Fibroblast of lung (primary cell): Measurements from ENCODE around the gene ADCY3.

Source experiments
- CTCF ChIP-seq, 2 donors: IDR thresholded peaks in 1 of 2; conservative IDR thresholded peaks in 1 of 2; 1 replicate in 1 of 2; 2 replicates in 1 of 2; pipeline ENCODE4 v1.5.1; 2011 to 2012; ENCODE audit warnings: low read length in 2 of 2, control low read depth in 1 of 2, inconsistent platforms in 1 of 2, low read depth in 1 of 2, mild to moderate bottlenecking in 1 of 2
- EZH2 ChIP-seq: IDR thresholded peaks from 2 replicates; pipeline ENCODE4 v1.5.1; 2012; ENCODE audit warnings: low read length, control low read depth, mild to moderate bottlenecking; ENCODE audit errors: missing control alignments

GRCh38 chr2:24885221-24886125 lies 34.6 kb downstream of the ADCY3 start:
- TF ChIP-seq CTCF (conservative IDR thresholded peaks at IDR 0.05 in 1 of 2, IDR thresholded peaks at IDR 0.05 in 1 of 2; ENCODE audit: low read depth in 1 of 2, low read length in 2 of 2) (no peak), EZH2 (no peak)
